ENCODE measurements around the gene COL6A6.

DNA sequence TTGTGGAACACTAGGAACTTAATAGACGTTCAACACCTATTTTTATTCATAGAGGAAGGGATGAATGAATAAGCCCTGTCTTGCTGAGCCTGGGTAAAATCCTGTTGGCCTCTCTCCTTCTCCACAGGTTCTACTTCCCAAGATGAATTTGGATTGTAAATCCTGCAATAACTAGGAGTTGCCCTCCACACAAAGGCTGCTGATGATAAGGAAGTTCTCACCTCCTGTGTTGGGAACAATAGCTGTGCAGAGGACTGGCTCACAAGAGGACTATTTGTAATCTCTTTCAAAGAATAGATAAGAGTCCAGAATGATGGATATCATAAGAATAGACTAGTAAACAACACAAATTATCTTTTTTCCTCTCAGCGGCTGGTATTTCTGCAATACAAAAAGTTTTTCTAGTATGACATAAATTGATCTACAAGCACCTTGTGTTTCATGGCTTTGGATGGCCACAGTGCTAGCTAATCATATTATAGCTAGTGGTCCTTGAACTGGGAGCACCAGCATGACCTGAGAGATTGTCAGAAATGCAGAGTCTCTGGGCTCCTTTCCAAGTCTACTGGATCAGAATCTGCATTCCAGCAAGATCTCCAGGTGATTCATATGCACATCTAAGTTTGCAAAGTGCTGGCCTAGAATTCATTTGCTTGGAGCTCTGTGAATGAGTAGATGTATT lies 28.1 kb upstream of the COL6A6 start:
- no peak for TF ChIP-seq CTCF (IDR thresholded peaks at IDR 0.05)
- no peak for TF ChIP-seq POLR2A (IDR thresholded peaks at IDR 0.05)
